HCT116 (cell line): ENCODE measurements around the gene RBL1. TPM values are rescaled to one million over a fixed set of nuclear protein-coding genes. Genes with fewer than 3 reads are reported as not detected.

Source experiments
- ATAC-seq: fragments of 200-7000 bp; cut with Tn5 transposase; 2 replicates; pipeline ENCODE4 v1.9.1; 2020; ENCODE audit warnings: mild to moderate bottlenecking, moderate library complexity
- BruUV-seq: library from RNA; stranded (reverse); fragments of 400-500 nt; replicated peaks from 2 replicates; lab custom pipeline; 2021; lab: Mats Ljungman, UMichigan
- CTCF ChIA-PET: fragments of 300-600 bp; sonication (Branson Sonifier 250); formaldehyde crosslinking; loops from one replicate; lab custom pipeline; 2021; ENCODE audit warnings: antibody characterized with exemption; lab: Charles Lee
- POLR2A ChIA-PET: fragments of 300-600, 350-600 bp; sonication (Branson Sonifier 250); formaldehyde crosslinking; loops from one replicate; lab custom pipeline; 2021; ENCODE audit warnings: antibody characterized with exemption; lab: Charles Lee
- RAD21 ChIA-PET, 2 experiments: fragments of 300-600 bp; sonication (Branson Sonifier 250); formaldehyde crosslinking; loops; one replicate each; lab custom pipeline; 2023; ENCODE audit warnings: low total read pairs in 2 of 2; ENCODE audit not compliant: uncharacterized antibody in 2 of 2, unreplicated experiment in 2 of 2, low non-redundant PET in 1 of 2; lab: Charles Lee
- DNase-seq: peaks from one replicate; pipeline ENCODE4 v3.0.0-alpha.2; 2010; ENCODE audit warnings: low read depth, low spot score
- H2AFZ ChIP-seq: fragments of 200-600 bp; shearing (Covaris generic), sonication (generic); 2 replicates; pipeline ENCODE4 v1.6.1; 2017; ENCODE audit warnings: low read depth, mixed run types, mixed read lengths, antibody characterized with exemption, low read length; ENCODE audit not compliant: poor library complexity, severe bottlenecking
- H3K27ac ChIP-seq: 2 replicates; pipeline ENCODE4 v1.5.1; 2012; ENCODE audit warnings: low read depth, low read length
- H3K27me3 ChIP-seq: fragments of 200-600 bp; sonication (generic); 2 replicates; pipeline ENCODE4 v1.6.1; 2016; ENCODE audit warnings: mixed run types, low read length, mixed read lengths; ENCODE audit not compliant: insufficient read depth
- H3K36me3 ChIP-seq, 2 experiments: fragments of 200-500 bp in 1 of 2; fragments of 200-600 bp in 1 of 2; sonication (Bioruptor generic) in 1 of 2; sonication (generic) in 1 of 2; 2 replicates each; pipeline versions ENCODE4 v1.5.1 to v1.6.1; 2014 to 2016; ENCODE audit warnings: low read length in 2 of 2, inconsistent platforms in 1 of 2, mixed read lengths in 1 of 2, mixed run types in 1 of 2; ENCODE audit not compliant: insufficient read depth in 2 of 2, control insufficient read depth in 1 of 2
- H3K4me1 ChIP-seq, 2 experiments: fragments of 200-600 bp in 1 of 2; sonication (generic) in 1 of 2; 2 replicates each; pipeline versions ENCODE4 v1.5.1 to v1.6.1; 2012 to 2017; ENCODE audit warnings: low read length in 2 of 2, inconsistent platforms in 1 of 2, mild to moderate bottlenecking in 1 of 2, mixed read lengths in 1 of 2, mixed run types in 1 of 2, moderate library complexity in 1 of 2; ENCODE audit not compliant: insufficient read depth in 2 of 2, control insufficient read depth in 1 of 2
- H3K4me2 ChIP-seq: fragments of 200-600 bp; sonication (generic); 2 replicates; pipeline ENCODE4 v1.6.1; 2017; ENCODE audit warnings: mixed run types, low read length, mixed read lengths
- H3K4me3 ChIP-seq, 2 experiments: fragments of 200-600 bp in 1 of 2; sonication (generic) in 1 of 2; replicated peaks in 1 of 2; 2 replicates each; pipeline ENCODE4 v1.5.1; 2011 to 2016; ENCODE audit warnings: low read length in 2 of 2, control low read depth in 1 of 2, low read depth in 1 of 2, mild to moderate bottlenecking in 1 of 2, mixed read lengths in 1 of 2, mixed run types in 1 of 2
- H3K79me2 ChIP-seq: fragments of 200-600 bp; sonication (generic); 2 replicates; pipeline ENCODE4 v1.6.1; 2017; ENCODE audit warnings: mild to moderate bottlenecking, mixed run types, low read length, moderate library complexity, mixed read lengths; ENCODE audit not compliant: insufficient read depth
- H3K9ac ChIP-seq: fragments of 200-600 bp; sonication (generic); 2 replicates; pipeline ENCODE4 v1.6.1; 2016; ENCODE audit warnings: low read length, mixed read lengths
- H3K9me2 ChIP-seq: fragments of 200-600 bp; sonication (generic), shearing (Covaris generic); 2 replicates; pipeline ENCODE4 v1.6.1; 2017; ENCODE audit warnings: mixed run types, mild to moderate bottlenecking, moderate library complexity; ENCODE audit not compliant: insufficient read depth
- H3K9me3 ChIP-seq, 2 experiments: fragments of 200-500 bp in 1 of 2; fragments of 200-600 bp in 1 of 2; sonication (Bioruptor generic) in 1 of 2; sonication (generic) in 1 of 2; 2 replicates each; pipeline ENCODE4 v1.6.1; 2014 to 2017; ENCODE audit warnings: low read length in 2 of 2, mixed read lengths in 2 of 2, inconsistent platforms in 1 of 2, low read depth in 1 of 2, mild to moderate bottlenecking in 1 of 2, mixed run types in 1 of 2, moderate library complexity in 1 of 2; ENCODE audit not compliant: control insufficient read depth in 1 of 2, insufficient read depth in 1 of 2
- H4K20me1 ChIP-seq: fragments of 200-600 bp; sonication (generic), shearing (Covaris generic); 2 replicates; pipeline ENCODE4 v1.6.1; 2017; ENCODE audit warnings: mixed run types, mild to moderate bottlenecking, moderate library complexity; ENCODE audit not compliant: insufficient read depth
- ELF1 ChIP-seq: IDR thresholded peaks from 2 replicates; pipeline ENCODE4 v1.6.1; 2012; ENCODE audit warnings: low read depth, borderline replicate concordance
- ZFX ChIP-seq: fragments of 450-650 bp; IDR thresholded peaks from 2 replicates; pipeline ENCODE4 v1.6.1; 2017
- intact Hi-C: fragments of 100-400 bp; cut with micrococcal nuclease; formaldehyde crosslinking; loops from 2 replicates; pipeline ENCODE4 v1.10.0; 2022
- total RNA-seq: library from RNA; stranded (reverse); gene quantifications from one replicate; pipeline ENCODE4 v1.2.1, GENCODE V29; 2021; ENCODE audit not compliant: unreplicated experiment
- TF ChIP-seq, protein P1 (sequence below): IDR thresholded peaks from 2 replicates; pipeline ENCODE4 v1.6.1; 2012
- TF ChIP-seq, protein P2 (sequence below): IDR thresholded peaks from 2 replicates; pipeline ENCODE4 v1.6.1; 2012; ENCODE audit warnings: low read depth

RBL1 gene
- total RNA-seq, 1 experiment from 2014 or later = 16.9 TPM

DNA sequence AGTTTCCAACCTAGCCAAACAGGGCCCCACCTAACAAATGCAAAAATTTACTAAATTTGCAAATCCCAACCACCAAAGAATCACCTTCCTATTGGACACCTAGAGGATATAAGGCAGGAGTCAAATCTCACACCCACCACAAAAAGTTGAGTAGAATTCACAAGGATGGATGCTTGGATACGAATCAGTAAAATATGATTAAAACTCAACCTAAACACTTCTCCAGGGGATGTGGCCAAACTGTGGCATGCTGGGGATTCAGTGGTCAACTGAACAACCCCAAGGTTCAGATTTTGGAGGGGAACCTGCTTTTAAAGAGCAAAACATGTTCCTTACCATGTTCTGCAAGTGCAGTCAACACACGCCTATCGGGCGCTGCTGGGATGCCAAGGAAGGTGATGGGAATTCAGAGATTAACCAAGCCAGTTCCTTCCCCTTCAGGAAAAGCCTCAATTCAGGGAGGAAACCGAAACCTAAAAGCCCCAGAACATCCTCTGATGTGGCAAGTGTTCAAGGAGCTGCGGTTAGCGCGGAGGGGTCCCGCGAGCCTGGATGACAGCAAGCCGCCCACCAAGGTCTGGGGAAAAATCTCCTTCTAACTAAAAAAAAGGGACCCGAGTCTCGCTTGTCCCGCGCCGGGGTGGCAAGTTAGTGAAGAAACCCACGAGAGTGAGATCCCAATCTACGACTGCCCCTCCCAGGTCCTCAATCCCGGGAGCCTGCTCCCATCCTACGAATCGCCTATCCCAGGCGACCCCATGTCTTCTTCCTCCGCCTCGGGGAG is 145.2 kb downstream of the RBL1 start:
- TF ChIP-seq, protein P1, sequence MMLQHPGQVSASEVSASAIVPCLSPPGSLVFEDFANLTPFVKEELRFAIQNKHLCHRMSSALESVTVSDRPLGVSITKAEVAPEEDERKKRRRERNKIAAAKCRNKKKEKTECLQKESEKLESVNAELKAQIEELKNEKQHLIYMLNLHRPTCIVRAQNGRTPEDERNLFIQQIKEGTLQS = no peak
- TF ChIP-seq ELF1 (no peak), ZFX (no peak)
- TF ChIP-seq, protein P2, sequence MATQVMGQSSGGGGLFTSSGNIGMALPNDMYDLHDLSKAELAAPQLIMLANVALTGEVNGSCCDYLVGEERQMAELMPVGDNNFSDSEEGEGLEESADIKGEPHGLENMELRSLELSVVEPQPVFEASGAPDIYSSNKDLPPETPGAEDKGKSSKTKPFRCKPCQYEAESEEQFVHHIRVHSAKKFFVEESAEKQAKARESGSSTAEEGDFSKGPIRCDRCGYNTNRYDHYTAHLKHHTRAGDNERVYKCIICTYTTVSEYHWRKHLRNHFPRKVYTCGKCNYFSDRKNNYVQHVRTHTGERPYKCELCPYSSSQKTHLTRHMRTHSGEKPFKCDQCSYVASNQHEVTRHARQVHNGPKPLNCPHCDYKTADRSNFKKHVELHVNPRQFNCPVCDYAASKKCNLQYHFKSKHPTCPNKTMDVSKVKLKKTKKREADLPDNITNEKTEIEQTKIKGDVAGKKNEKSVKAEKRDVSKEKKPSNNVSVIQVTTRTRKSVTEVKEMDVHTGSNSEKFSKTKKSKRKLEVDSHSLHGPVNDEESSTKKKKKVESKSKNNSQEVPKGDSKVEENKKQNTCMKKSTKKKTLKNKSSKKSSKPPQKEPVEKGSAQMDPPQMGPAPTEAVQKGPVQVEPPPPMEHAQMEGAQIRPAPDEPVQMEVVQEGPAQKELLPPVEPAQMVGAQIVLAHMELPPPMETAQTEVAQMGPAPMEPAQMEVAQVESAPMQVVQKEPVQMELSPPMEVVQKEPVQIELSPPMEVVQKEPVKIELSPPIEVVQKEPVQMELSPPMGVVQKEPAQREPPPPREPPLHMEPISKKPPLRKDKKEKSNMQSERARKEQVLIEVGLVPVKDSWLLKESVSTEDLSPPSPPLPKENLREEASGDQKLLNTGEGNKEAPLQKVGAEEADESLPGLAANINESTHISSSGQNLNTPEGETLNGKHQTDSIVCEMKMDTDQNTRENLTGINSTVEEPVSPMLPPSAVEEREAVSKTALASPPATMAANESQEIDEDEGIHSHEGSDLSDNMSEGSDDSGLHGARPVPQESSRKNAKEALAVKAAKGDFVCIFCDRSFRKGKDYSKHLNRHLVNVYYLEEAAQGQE = no peak
- no peaks in the 10 kb centered on the region for H3K36me3 ChIP-seq
- intact Hi-C loops = no loop called here
- H3K27ac ChIP-seq = peak overlapping the region; percentile 21; the same call in 1 of the 2 replicates
- H3K4me1 ChIP-seq = peaks cover 19 to 23% of the 10 kb centered on the region in 2 experiments
- H4K20me1 ChIP-seq = no peaks in the 10 kb centered on the region
- no peaks in the 10 kb centered on the region for H3K27me3 ChIP-seq
- peak overlapping the region; percentile 10 for H2AFZ ChIP-seq
- peak overlapping the region; percentile 65 to 93 for H3K4me3 ChIP-seq
- H3K79me2 ChIP-seq = no peaks in the 10 kb centered on the region
- DNase-seq = no peak
- ChIA-PET CTCF (no interaction called here), POLR2A (no interaction called here), RAD21 (no interaction called here)
- peak; percentile 4; the same call in 1 of the 2 replicates for ATAC-seq
- H3K4me2 ChIP-seq = peak overlapping the region; percentile 70
- no TSS peak for BruUV-seq
- no peaks in the 10 kb centered on the region for H3K9me3 ChIP-seq
- no peaks in the 10 kb centered on the region for H3K9me2 ChIP-seq
- peak overlapping the region; percentile 54 for H3K9ac ChIP-seq

Other genes starting within 250 kb of the RBL1 start
- gene TLDC2, start 219.9 kb downstream of the RBL1 start, total RNA-seq = 0.32 TPM
- 21.4 TPM for gene SAMHD1, start 144.3 kb downstream of the RBL1 start, total RNA-seq
- gene RPN2, start 83.3 kb upstream of the RBL1 start, total RNA-seq = 220 TPM
- 0.79 TPM for gene MROH8, start 83.6 kb upstream of the RBL1 start, total RNA-seq
- gene GHRH, start 165.8 kb upstream of the RBL1 start, total RNA-seq = not detected
- 47.9 TPM for gene MANBAL, start 193.7 kb upstream of the RBL1 start, total RNA-seq